DMS 273 (cell line): ENCODE measurements around the gene ALPP.
A peak's percentile ranks its signal among the peaks of the same experiment; 100 is the strongest.

ENCODE experiments used
- DNase-seq: peaks from one replicate; lab custom pipeline; 2025; ENCODE audit not compliant: unreplicated experiment; lab: John Stamatoyannopoulos, UW

Gene ALPP

DNA sequence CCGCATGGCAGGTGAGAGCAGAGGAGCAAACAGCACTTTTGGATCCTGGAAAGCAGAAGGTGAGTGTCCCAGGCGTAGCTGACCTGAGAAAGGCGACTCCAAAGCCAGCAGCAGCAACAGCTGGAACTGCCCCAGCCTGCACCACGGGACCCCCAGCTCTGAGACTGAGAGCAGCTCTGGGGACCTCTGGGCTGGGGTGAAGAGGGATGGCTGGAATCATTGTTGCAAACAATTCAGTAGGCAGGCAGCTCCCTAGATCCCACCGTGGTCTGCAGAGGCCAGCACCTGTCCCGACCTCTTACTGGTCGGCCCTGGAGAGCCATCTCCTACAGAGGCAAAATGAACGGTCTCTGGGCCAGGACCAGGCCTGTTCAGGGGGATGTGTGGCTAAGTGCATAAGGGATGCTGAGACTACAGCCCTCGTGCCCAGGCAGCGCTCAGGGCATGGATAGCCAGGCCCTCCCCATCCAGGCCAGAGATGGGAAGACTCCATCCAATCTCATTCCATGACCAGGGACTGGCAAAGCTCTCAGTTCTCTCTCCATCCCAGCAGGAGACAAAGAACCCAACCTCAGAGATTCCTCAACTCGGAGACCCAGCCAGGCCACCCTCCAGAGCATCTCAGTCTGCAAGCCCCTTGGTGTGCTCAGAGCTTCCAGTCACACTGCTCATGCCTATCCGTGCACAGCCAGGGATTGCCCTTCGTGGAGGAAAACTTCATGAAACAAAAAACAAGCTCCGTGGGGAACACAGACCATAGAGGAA lies 38.2 kb upstream of the ALPP start:
- DNase-seq = no peak

DNA sequence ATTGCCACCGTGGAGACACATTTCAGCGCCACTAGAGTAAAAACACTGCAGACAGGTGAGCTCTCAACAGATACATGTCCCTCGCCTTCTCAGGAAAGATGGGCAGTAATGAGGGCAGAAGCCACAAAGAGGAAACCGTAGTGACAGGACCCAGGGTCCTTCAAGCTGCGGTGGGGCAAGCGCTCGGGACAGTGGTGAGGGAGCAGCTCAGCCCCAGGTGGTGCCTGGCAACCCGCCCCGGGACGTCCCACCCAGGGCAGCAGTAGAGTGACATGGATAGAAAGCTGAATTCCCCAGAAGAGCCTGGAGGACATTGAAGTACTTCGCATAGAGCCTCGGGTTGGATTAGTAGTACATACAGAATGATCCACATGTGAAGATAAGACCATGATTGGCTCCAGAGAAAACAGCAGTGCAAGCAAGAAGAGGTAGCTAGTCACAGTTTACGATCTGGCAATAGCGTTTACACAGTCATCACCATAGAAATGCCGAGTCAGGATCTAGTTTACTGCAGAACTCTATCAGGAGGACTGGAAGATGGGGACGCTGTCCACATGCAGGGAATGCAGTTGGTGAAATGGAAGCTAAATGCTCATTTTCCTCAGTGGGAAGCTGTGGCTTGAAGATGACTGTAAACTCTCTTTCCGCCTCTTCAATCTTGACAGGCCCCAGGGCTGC lies 37.4 kb upstream of the ALPP start:
- no peak for DNase-seq

DNA sequence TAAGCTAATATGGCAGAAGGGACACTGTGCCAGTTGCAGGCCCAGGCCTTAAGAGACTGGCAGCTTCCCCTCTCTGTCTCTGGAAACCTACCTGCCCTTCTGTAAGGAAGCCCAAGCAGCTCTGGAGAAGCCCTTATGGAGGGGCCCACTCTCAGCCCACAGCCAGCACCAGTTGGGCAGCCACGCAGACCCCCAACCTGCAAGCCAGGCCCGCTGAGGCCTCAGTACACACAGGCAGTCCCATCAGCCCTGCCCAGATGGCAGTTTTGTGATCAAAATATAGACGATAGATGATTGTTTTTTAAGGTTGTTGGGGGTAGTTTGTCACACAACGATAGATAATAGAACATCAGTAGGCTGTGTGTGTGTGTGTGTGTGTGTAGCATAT lies 36.8 kb upstream of the ALPP start:
- no peak for DNase-seq

DNA sequence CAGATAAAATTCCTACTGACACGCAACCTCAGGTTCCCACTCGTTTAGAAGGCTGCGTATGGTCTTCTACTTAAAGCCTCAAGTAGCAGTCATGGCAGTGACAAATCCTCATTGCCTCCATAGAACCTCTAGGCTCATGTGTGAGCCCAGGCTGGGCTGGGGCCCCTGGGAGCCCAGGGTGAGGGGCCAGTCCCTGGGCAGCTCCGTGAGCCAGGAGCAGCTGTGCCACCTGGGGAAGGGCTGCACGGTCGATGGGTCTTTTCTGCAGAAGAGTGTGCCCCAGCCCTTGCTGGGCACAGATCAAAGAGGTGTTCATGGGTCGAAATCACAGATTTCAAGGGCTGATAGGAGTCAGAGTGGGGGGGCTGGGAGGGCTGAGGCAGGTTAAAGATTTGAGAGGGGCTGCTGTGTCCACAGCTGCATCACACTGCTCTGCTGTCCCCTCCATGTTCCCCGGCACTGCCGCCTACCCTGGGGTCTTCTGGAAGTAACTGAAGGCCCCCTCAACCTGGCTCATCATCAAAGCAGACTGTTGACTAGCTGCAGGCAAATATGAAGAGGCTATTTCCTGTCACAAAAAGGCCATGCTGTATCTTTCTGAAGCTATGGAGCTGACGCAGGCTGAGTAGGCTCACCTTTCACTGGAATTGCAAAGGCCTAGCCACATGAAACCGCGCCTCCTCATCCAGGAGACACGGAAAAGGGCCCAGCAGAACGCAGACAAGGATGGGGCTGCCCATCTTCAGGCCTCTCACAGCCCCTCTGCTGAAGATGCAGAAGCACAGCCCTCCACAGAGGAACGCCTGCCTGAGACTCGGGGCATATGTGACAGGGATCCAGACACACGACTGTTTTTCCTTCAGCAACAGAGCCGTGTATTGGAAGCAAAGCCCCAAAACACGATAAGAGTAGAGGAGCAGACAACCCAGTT lies 35.7 kb upstream of the ALPP start:
- no peak for DNase-seq

DNA sequence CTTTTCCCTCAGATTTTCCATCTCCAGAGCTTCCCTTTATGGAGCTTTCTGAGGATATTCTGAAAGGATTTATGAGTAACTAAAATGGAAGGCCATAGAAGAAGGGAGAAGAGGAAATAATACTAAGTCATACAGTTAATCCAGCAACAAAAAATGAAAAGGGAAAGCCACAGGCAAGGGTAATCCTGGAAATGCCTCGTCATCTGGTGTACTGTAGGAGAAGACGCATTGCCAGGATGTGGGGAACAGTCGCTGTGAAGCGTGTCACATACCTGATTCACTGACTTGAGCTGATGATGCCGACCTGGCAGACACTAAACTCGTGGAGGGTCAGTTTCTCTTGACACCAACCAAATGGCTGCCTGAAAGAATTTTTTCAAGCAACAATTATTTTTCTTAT lies 34.7 kb upstream of the ALPP start:
- DNase-seq = no peak

DNA sequence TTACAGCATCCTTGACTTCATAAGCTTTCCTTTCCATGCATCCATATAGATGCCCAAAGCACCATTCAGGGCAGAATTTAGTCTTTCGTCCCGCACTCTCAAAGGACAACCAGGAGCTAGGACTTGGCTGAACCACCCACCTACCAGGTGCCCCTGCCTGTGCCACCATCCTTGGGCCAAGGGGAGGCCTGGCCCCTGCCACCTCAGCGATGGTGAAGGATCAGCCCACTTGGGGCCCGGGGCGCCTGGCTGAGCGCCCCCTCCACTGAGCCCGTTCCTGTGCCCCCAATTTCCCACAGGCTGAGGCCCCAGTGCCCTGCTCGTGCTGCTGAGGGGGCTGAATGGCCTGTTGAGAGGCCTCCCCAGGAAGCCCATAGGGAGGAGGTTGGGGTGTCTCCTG lies 33.3 kb upstream of the ALPP start:
- DNase-seq = no peak

DNA sequence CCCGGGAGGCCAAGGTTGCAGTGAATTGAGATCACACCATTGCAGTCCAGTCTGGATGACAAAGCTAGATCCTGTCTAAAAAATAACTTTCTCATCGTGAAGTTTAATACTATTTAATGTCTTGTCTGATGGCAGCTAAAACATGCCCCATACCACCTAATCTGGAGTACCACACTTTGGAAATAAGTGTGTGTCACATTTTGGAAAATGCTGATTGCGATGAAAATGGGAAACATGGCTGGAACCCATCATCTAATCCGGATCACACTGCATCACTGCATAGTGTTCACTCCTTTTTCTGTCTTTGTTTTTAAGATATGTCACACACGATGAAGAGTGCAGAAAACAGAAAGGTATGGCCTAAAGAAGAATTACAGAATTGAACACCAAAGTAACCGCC lies 31.2 kb upstream of the ALPP start:
- DNase-seq = no peak

DNA sequence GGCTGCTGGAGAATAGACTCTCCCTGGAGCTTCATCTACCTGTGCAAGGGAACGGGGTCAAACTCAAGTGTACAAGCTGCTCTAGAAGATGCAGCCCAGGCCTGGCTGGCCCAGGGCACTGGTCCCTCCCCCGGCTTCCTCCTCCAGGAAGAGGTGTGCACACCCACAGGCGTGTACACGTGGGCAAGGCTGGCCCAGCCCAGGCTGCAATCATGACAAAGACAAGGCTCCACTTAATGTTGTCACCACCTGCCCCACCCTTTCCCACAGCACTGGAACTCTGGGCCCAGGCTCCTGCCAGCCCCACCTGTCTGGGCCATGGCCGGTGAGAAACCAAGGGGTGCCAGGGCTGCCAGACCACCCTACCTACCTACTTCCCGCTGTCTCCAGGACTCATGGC lies 29.6 kb upstream of the ALPP start:
- DNase-seq = no peak

DNA sequence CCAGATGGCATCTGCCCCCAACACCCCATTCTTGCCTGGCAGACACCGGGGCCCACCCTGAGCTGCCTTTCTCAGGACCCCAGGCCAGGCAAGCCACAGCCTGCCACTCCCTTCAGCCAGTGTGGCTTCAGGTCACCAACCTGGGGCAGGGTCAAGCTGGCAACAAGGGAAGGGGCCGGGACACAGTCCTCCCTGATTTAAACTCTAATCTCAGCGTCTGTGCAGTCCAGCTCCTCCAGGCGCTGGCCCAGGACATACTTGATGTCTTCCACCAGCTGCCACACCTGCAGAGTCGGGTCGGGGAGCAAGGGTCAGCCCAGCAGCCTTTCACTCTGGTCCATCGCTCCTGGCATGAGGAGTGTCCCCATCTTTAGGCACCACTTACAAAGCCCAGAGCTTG lies 29.0 kb upstream of the ALPP start:
- DNase-seq = no peak

DNA sequence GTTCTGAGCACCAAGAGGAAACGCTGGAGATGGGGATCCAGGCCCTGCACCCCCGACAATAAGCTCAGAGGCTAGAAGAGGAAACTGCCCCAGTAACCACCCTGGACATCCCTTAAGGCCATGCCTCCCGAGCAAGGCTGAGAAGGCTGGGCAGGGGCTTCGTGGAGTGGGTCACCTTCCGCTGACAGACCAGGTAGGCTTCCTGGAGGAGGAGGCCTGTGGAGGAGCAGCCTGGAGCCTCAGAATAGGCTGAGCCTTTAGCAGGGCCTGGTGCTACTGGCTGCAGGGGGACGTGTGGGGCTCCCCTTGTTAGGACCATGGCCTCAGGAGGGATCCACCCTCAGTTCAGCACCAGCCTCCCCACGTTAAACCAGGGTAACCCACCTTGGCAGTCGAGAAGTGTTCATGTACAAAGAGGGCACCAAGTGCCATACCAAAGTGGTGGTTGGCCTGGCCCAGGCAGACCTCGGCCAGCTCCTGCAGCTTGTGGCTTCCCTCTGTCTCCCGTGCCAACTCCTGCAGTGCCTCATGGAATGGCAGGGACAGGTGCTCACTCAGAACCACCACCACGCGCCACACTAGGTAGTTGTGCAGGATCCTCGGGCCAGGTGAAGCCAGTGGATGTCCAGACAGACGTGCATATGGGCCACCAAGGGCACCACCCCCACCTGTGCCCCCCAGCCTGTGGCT lies 28.5 kb upstream of the ALPP start:
- DNase-seq = no peak

DNA sequence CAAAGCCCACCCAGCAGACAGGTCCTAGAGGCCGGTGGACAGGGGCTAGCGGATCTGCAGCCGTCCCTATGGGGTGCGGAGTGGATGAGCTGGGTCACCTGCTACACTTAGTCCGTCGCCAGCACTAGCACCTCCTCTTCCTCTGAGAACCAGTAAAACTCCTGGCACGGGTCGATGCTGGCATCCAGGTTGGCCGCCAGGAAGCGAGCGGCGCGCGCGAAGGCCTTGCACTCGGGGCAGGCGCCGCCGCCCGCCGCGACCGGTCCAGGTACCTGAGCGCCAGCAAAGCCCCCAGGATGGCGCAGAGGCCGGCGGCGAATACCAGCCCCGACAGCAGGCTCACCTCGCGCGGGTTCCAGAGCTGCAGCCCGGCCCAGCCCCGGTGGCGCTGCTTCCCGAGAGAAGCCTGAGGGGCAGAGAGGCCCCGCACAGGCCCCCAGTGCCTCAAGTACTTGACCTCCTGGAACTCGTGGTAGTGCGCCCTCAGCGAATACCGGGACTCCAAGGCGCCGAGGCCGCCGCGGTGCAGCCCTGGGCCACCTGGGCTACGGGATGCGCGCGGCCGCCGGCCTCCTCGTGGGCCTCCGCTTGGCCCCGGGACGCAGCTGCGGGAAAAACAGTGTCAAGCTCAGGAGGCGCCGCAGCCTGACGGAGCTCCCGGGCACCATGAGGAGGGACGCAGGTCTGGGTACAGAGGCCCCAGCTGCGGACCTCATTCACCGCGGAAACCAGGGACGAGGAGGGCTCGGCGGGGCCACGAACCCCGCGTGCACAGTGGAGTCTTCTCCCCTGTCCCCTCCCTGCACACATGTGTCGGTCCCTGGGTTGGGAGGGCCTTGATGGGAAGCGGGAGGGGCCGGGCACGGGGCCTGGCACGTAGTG lies 27.5 kb upstream of the ALPP start:
- peak; percentile 52 for DNase-seq

DNA sequence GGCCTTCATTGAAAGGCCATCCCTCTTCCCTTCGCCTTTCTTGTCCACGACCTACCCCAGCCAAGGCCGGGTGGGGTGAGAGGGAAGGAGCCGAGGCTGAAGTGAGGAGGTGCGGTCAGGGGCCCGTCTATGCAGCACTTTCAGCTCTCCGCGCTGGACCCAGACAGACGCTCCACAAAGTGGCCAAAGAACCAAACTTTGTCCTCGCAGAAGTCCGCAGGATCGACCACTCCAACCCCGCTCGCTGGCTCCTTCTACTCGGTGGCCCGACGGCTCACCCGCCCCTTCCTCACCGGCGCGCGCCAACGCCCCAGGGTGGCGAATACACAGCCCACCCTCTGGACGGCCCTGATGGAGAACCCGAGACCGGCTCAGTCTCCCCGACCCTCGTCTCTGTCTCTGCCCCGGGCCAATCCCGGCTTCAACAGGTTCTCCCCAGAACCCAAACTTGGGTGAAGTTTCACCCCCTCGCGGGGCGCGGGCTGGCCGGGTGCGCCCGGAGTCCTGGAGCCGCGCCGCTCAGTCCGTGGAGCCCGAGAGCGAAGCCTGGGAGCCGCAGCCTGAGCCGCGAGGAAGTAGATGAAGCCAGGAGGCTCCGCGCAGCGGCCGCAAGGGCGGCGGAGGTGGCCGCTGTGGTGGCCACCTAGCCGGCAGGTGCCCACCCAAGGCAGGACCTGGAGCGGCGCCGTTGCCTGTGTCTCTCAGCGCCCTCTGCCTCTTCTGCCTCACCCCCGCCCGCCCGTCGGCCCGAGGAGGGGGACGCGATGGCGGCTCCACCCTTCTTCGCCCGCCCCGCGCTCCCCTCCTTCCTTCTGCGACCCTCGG lies 26.7 kb upstream of the ALPP start:
- peak; percentile 40 for DNase-seq

DNA sequence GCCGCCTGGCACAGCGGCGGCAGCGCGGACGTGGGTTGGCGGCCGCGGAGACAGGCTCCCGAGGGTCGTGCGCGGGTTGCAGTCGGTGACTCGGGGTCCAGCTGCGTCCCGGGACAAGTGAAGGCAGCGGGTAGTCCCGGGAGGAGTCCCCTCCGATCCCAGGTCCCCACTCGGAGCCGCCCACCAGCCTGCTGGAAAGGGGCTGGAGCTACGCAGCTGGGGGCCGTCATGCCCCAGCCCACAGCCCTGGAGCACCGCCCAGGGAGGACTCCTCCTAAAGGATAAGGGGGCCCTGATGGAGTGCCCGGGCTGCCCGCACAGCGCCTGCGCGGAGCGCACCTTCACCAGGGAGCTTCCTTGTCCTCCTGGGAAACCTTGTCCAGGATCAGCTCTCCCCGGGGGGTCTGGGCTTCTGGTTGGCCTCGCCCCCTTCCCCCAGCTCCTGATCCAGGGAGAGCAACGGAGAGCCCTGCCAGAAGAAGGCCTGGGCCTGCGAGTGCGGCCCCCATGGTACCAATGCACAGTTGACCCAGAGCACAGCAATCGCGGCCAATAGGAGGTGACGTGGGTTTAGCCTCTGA lies 25.9 kb upstream of the ALPP start:
- no peak for DNase-seq

DNA sequence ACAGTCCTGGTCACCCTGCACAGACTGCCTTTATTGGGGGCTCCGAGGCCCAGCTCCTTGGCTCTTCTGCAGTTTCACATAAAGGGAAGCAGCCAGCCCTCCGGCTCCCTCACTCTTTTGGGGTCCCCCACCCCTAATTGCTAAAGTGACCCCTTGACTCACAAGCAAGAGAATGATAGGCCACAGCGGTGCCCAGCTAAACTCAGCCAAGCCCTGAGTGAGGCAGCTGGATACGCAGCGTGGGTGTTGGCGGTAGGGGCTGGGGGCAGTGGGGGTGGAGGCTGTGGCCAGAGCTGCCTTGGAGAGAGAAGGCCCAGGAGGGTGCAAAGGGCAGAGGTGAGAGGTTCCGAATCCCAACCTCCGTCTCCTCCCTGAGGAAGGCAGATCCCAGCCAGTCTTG lies 25.5 kb upstream of the ALPP start:
- DNase-seq = no peak

DNA sequence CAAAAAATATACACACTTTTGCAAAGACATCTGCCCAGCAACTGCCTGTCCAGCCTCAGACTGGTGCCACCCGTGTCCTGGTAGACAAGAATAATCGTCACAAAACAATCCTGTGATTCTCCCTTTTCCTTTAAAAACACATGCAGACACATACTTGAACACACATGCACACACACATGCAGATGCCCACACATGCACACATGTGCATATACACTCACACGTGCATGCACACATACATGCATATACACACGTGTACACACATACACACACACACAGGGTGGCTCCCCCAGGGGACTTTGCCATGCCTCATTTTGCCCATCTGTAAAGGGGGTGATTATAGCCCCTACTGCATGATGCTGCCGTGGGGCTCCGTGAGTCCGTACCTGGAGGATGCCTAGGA lies 24.9 kb upstream of the ALPP start:
- no peak for DNase-seq

DNA sequence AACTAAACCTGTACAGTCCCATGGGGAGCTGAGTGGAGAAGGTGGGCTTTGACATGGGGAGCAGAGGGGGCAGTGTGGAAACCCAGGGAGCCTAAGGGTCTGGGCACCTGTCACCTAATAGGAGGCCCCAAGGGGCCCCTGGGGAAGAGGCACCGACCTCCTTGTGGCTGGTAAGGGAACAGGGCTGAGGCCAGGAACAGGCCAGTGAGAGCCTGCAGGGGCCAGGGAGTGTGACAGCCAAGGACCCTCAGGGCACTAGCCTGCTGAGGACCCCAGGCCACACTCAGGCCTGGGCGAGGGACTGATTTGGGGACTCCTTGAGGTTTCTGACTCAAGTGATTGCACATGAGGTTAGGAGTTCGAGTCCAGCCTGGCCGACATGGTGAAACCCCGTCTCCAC lies 24.5 kb upstream of the ALPP start:
- no peak for DNase-seq

DNA sequence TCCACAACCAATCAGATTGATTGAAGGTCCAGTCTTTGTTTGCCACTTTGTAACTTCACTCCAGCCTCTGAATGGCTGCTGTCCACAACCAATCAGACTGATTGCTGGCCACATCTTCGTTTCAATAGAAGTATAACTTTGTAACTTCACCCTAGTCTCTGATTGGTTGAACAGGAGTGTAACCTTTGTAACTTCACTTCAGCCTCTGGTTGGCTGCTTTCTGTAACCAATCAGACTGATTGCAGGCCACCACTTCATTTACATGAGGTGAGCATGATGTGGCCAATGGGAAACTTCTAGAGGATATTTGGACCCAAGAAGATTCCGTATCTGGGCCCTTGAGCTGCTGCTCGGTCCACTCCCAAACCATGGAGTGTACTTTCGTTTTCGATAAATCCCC lies 16.9 kb upstream of the ALPP start:
- peak; percentile 16 for DNase-seq

DNA sequence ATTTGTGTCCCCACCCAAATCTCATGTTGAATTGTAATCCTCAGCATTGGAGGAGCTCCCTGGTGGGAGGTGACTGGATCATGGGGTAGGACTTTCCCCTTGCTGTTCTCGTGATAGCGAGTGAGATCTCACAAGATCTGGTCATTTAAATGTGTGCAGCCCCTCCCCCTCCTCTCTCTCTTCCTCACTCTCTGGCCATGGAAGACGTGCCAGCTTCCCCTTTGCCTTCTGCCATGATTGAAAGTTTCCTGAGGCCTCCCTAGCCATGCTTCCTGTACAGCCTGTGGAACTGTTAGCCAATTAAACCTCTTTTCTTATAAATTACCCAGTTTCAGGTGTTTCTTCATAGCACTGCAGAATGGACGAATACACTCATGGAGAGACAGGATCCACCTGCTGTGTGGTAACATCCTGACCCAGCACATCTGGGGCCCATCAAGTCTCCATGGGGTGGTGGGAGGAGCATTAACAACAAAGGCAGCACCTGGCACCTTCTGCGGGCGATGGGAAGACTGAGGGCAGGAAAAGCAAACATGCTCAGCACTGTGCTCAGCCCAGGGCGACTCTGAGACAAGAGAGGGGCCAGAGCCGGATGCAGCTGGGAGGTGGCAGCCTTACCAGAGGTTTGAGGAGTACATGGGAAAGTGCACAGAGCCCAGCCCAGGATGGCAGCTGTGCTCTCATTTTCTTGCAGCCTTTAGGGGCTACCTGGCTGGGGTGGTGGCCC lies 16.2 kb upstream of the ALPP start:
- no peak for DNase-seq
